GM18505 (cell line): ENCODE results near the gene NRIP3.
"Not testable (repeated sequence)": the region's sequence is repeated elsewhere in the genome, so short reads cannot be mapped to it uniquely, and the experiment has no call there.

Experiments used
- ATAC-seq: cut with Tn5 transposase; IDR thresholded peaks from one replicate; pipeline ENCODE4 v1.9.1; 2021; ENCODE audit not compliant: unreplicated experiment
- POLR2A ChIP-seq: IDR thresholded peaks from 4 replicates; pipeline ENCODE4 v1.6.1; 2011; ENCODE audit warnings: borderline replicate concordance; ENCODE audit not compliant: insufficient read depth, insufficient read length; ENCODE audit errors: extremely low read depth

Gene NRIP3

GRCh38 chr11:8941341-8942103, 62.3 kb downstream of the NRIP3 start:
- no peak for TF ChIP-seq POLR2A

DNA sequence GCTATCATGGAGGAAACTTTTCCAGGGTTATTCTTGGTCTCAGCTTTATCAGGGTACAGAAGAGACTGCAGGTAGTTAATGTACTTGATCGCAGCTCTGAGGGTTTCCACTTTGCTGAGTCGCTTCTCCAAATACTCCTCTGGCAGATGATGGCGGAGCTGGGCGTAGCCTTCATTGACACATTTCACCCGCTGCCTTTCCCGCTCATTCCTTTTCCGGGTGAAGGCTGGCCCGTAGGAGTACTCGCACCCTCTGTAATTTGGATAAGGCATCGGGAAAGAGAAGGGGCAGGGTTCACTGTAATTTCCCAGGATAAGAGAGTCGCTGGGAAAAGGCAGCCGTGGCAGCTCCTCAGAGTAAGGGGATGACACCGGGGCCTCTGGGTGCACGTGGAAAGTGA, 66.1 kb downstream of the NRIP3 start:
- ATAC-seq = no peak
- no peak for TF ChIP-seq POLR2A

More at GRCh38 chr11:8941341-8942103, 62.3 kb downstream of the NRIP3 start:
- ATAC-seq = no peak

GRCh38 chr11:8937159-8937558, 66.6 kb downstream of the NRIP3 start:
- TF ChIP-seq POLR2A = no peak
- no peak for ATAC-seq

DNA sequence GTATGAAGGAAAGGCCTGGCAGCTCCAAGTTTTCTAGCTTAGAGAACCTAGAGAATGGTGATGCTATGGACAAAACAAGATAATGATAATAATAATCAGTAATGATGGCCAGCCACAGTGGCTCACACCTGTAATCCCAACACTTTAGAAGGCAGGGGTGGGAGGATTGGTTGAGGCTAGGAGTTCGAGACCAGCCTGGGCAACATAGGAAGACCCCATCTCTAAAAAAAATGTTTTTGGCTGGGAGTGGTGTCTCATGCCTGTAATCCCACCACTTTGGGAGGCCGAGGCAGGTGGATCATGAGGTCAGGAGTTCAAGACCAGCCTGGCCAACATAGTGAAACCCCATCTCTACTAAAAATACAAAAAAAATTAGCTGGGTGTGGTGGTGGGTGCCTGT, 68.0 kb downstream of the NRIP3 start:
- ATAC-seq = not testable (repeated sequence)

DNA sequence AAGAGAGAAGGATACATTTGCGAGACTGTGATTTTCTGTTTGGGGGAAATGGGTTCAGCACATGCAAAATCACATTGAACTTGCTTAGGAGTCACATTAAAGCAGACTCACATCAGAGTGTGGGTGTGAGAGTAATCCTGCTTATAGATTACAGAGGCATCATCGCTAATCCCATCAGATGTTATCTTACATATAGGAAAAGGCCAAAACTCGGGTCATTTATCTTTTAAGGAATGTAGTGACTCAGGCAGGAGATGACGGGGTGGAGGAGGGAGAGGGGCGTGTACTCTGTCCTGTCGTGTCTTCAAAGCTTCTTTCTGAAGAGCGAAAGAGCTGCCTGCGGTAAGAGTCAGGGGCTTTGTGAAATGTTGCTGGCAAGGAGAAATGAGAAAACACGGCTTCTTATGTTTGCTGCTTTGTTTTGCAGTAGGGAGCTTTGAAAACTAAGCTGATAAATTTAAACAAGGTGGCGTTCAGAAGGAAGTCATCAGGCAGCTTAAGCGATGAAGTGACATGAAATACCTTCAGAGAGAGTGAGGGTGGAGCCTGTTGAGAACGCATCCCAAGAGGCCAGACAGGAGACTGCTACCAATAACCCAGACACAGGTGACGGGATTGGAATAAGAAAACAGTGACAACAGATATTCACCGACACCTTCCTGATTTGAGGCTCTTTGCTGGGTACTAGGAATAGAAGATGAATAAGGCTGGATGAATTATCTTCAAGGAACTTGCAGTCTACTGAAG, 68.9 kb downstream of the NRIP3 start:
- TF ChIP-seq POLR2A = no peak
- ATAC-seq = no peak

DNA sequence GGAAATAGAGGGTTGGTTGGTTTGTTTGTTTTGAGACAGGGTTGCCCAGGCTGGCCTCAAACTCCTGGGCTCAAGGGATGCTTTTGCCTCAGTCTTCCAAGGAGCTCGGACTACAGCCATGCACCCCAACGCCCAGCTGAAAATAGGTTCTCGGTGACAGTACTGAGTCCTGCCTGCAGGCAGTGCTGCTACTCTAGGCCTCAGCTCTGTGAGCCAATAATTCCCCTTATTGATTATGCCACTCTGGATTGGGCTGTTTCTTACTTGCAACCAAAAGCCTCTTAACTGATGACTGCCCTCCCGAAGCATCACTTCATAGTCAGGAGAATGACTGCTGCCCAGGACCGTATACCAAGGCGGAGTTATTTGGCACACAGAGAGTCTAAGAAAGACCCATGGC, 69.9 kb downstream of the NRIP3 start:
- ATAC-seq = no peak
- no peak for TF ChIP-seq POLR2A

DNA sequence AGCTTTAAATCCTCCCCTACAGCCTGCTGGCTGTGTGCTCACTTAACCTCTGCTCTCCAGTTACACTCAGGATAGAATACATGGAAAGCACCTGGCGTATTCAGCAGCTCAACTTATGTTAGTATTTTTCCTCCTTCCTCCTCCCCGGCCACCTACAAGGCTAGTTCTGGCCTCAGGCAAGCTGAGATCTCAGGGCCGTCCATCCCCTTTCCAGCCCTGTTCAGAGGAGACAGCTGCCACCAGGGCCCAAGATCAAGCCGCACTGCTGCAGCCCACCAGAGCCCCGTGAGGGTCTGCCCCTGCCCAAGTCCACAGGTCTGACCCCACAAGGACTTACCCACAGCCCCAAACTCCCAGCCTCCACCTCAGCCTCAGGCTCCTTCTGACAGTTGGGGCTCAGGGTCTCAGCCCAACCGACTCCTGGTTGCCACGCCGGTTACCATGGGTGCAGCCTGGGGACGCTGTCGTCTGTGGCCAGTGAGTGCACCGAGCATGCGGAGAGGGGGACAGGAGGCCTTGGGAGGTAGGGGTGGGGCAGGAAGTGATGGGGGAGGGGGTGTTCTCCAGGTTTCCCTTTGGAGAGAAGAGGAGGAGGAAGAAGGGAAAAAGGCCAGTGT, 71.1 kb downstream of the NRIP3 start, which contains the start of gene C11orf16:
Gene C11orf16, minus strand, starts transcription at position 384 of the 617 bp plus-strand sequence. CDS start 639 bp downstream, outside the sequence.
- TF ChIP-seq POLR2A = no peak
- ATAC-seq = no peak
